GM18909 (cell line): ENCODE measurements around the gene LIFR.
A peak's percentile ranks its signal among the peaks of the same experiment; 100 is the strongest.

Source experiments
- ATAC-seq: cut with Tn5 transposase; IDR thresholded peaks from one replicate; pipeline ENCODE4 v1.9.1; 2021; ENCODE audit warnings: mild to moderate bottlenecking; ENCODE audit not compliant: unreplicated experiment, poor library complexity

Gene LIFR

GRCh38 chr5:38468978-38469706, 87.3 kb downstream of the LIFR start:
- ATAC-seq, result no peak

GRCh38 chr5:38468202-38468673, 88.2 kb downstream of the LIFR start:
- no peak for ATAC-seq

DNA sequence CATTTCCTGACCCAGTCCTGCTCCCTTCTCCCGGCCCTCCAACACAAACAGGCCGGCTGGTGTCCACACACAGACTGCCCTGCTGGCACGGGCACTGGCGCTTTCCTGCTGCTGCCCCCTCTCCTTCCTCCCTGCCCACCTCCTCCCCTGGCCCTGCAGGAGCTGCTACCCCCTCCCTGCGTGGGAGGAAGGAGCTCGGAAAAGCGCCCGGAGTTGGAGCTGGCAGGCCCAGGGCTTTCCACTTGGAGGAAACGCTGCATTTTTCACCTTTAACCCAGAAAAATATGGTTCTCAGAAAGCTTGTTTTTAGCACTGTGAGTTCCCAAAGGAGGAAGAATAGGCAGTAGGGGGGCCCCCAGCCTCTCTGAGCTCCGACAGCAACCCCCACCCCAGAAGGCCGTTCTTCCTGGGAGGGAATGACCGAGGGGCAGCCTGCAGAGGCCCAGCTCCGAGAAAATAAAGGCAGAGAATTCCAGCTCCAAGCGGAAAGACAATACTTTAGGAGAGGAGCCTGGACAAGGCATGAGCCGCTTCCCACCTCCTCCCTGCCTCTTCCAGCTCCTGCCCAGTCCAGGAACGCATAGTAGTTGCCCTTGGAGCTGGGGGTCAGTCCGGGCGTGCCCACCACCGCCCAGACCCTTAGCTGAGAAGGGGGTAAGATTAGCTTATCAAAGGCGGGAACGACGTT, 88.9 kb downstream of the LIFR start:
- no peak for ATAC-seq

GRCh38 chr5:38466424-38467189, 89.8 kb downstream of the LIFR start:
- no peak for ATAC-seq

- no peak for ATAC-seq
Observed at GRCh38 chr5:38465702-38466423, 90.6 kb downstream of the LIFR start.

DNA sequence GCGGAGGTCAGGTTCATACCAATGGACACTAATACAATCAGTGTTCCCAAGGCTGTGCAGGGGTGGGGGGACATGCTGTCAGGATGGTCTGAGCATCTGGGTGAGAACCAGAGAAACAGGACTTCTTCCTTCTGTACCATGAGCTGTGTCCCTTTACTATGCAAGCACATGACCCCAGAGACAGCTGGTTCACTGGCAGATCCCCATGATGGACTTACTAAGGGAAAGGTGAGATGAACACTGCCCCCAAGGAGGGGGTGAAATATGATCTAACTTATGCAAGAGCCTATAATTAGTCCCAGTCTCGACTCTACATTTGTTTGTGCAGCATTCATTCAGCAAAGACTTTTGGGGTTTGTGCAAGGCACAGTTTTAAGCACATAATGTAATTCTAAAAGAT, 91.4 kb downstream of the LIFR start:
- ATAC-seq, result no peak

GRCh38 chr5:38463634-38464521, 92.6 kb downstream of the LIFR start:
- ATAC-seq, result no peak

- no peak for ATAC-seq
Observed at GRCh38 chr5:38462976-38463633, 93.3 kb downstream of the LIFR start.

GRCh38 chr5:38458174-38458573, 98.3 kb downstream of the LIFR start:
- ATAC-seq, result no peak

DNA sequence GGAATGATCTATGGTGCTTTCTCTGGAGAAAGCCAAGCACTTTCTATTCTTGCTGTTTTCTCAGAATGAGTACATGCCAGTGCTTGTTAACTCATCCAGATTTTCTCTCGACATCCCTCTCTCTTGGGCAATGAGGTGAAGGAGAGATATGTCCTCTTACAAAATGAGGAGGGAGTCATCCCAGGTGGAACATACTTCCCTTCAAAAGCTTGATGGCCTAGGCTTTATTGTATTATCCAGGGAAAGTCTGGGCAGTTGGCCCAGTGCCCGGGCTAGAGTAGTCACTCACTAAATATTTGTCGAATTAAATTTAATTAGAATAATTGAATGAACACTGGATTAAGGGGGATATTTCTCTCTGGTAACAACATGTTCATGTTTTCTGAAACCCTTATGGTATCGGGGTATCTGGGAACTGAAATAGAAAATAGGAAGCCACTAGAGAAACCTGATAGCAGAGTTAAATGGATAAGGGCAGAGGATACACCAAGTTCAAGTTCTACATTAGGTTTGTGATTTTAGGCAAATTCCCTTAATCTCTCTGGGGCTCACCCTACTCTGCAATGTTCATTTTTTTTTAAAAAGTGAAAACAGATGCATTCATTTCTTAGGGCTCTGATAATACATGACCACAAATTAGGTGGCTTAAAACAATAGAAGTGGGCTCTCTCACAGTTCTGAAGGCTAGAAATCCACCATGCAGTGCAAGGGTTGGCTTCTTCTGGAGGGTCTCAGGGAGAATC, 99.6 kb downstream of the LIFR start:
- no peak for ATAC-seq

- ATAC-seq, result peak; percentile 67
Observed at GRCh38 chr5:38455796-38456330, 100.6 kb downstream of the LIFR start.

- ATAC-seq, result peak; percentile 8
Observed at GRCh38 chr5:38453921-38454320, 102.5 kb downstream of the LIFR start.

DNA sequence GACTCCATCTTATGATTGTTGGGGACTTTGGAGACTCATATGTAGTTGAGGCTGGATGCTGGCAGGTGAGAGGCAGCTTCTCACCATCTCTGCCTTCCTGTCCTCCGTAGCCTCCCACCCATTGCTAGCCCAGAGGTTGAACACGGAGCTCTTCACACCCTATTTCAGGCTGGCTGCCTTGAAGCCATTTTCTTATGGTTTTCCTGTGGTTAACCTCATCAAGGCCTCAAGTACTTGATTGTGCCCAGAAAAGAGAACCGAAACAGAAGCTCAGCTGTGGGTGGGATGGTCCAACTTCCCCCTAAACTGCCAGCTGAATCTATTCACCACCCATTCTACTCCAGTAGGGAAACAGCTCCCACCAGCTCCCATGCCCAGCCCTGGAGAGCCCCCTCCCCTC, 102.9 kb downstream of the LIFR start:
- peak; percentile 98 for ATAC-seq

DNA sequence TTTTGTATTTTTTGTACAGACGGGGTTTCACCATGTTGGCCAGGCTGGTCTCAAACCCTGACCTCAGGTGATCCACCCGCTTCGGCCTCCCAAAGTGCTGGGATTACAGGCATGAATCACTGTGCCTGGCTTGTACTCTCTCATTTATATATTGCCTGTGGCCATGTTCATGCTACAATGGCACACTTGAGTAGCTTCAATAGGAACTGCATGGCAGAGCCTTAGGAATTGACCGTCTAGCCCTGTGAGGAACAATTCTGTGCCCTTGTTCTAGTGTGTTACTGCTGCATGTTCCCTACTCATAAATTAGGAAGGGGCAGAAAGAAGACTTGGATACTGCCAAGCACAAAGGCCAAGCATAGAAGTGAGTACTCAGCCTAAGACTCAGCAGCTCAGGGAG, 104.2 kb downstream of the LIFR start:
- ATAC-seq, result no peak

DNA sequence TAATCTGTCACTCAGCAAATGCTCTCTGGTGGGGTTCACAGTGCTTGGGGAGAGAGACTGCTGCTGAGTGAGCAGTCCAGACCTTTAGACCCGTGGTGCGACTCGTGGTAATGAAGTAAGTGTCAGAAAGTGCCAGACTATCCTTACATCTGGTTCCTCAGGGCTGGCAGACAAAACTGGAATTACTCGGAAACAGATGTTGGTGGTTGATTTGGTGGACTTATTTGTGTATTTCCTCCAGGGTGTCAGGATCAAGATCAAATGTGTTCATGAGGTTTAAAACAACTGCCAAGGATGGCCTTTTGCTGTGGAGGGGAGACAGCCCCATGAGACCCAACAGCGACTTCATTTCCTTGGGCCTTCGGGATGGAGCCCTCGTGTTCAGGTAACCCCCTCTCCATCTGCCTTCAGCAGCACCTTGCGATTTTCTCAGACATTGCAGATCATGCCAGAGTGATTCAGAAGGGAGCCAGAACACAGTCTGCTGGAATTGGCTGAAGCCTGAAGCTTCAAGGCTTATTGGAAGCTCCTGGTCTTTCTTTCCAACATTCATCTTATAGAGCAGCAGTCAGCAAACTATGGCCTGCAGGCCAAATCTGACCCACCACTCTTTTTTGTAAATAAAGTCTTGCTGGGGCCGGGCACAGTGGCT, 105.2 kb downstream of the LIFR start:
- ATAC-seq, result no peak

GRCh38 chr5:38450627-38451026, 105.8 kb downstream of the LIFR start:
- ATAC-seq, result no peak

DNA sequence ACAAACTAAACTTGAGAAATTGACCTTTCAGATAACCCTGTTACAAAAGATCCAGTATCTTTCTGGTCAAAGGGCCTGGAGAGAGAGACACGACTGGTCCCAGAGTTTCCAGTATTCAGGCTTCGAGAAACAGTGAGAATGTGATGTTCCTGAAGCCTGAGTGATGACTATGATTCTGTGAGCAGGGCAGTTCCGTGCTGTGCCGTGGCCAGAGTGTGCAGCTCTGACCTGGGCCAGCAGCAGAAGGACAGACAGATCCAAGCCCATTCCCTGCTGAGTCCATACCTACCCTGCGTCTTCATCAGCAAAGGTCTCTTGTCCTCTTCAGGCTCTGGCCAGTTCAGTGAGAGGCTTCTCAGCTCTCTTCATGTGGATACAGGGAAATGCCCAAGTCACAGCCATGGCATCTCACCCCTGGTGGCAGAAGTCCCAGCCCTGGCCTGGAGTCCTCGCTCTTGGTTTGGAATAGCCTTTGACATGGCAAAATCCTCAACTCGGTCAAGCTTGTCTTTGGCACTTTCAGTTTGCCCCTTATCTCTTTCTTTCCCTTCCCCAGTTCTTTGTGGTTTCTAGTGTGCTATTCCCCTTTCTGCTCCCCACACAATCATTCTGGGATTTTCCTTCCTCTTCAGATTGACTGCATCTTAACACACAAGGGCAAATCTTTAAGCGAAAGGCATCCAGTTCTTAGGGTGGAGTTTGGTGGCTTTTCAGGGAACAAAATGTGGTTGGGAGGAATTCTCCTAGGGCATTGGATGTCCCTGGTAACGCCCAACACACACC, 107.7 kb downstream of the LIFR start:
- no peak for ATAC-seq
